Panc1 (cell line): ENCODE results near the gene MTSS2. TPM values are rescaled to one million over a fixed set of nuclear protein-coding genes. Genes with fewer than 3 reads are reported as not detected.

Source experiments
- ATAC-seq: fragments of 200-7000 bp; cut with Tn5 transposase; 2 replicates; pipeline ENCODE4 v1.9.1; 2020; ENCODE audit warnings: mild to moderate bottlenecking, moderate library complexity
- BruUV-seq: library from RNA; stranded (reverse); fragments of 400-500 nt; replicated peaks from 2 replicates; lab custom pipeline; 2021; lab: Mats Ljungman, UMichigan
- CTCF ChIA-PET: fragments of 300-600 bp; sonication (Branson Sonifier 250); formaldehyde crosslinking; loops from one replicate; lab custom pipeline; 2022; ENCODE audit warnings: antibody characterized with exemption; lab: Charles Lee
- POLR2A ChIA-PET: fragments of 300-600 bp; sonication (Branson Sonifier 250); formaldehyde crosslinking; loops from one replicate; lab custom pipeline; 2022; ENCODE audit warnings: antibody characterized with exemption; lab: Charles Lee
- DNase-seq: peaks from one replicate; pipeline ENCODE4 v3.0.0-alpha.2; 2010; ENCODE audit warnings: low read depth, low spot score
- H3K27ac ChIP-seq: 2 replicates; pipeline ENCODE4 v1.5.1; 2011; ENCODE audit warnings: mild to moderate bottlenecking, low read length, inconsistent platforms
- H3K27me3 ChIP-seq: fragments of 200-500 bp; sonication (Bioruptor generic); 2 replicates; pipeline ENCODE4 v1.6.0; 2014; ENCODE audit warnings: low read length, inconsistent platforms; ENCODE audit not compliant: control insufficient read depth, insufficient read depth
- H3K36me3 ChIP-seq: fragments of 200-500 bp; sonication (Bioruptor generic); 2 replicates; pipeline ENCODE4 v1.5.1; 2014; ENCODE audit warnings: inconsistent platforms, mild to moderate bottlenecking, low read length, moderate library complexity; ENCODE audit not compliant: control insufficient read depth, insufficient read depth
- H3K4me1 ChIP-seq: 2 replicates; pipeline ENCODE4 v1.5.1; 2011; ENCODE audit warnings: inconsistent platforms, mild to moderate bottlenecking, low read length, moderate library complexity; ENCODE audit not compliant: control insufficient read depth, insufficient read depth
- H3K4me3 ChIP-seq, 2 experiments: 2 replicates each; pipeline ENCODE4 v1.5.1; 2011 to 2012; ENCODE audit warnings: low read depth in 2 of 2, low read length in 2 of 2, mild to moderate bottlenecking in 2 of 2, inconsistent platforms in 1 of 2, moderate library complexity in 1 of 2
- H3K9me3 ChIP-seq: fragments of 200-500 bp; sonication (Bioruptor generic); 2 replicates; pipeline ENCODE4 v1.5.1; 2014; ENCODE audit warnings: low read depth, mild to moderate bottlenecking, inconsistent platforms, low read length, moderate library complexity; ENCODE audit not compliant: control insufficient read depth, insufficient read depth
- CTCF ChIP-seq: fragments of 450-650 bp; IDR thresholded peaks from 2 replicates; pipeline ENCODE4 v1.5.1; 2017; ENCODE audit warnings: mild to moderate bottlenecking
- POLR2AphosphoS5 ChIP-seq: IDR thresholded peaks from 2 replicates; pipeline ENCODE4 v1.6.1; 2012; ENCODE audit warnings: mild to moderate bottlenecking, low read depth, low read length, moderate library complexity
- REST ChIP-seq, 2 experiments: IDR thresholded peaks; 2 replicates each; pipeline ENCODE4 v1.6.1; 2011 to 2012; ENCODE audit warnings: low read depth in 2 of 2, control low read depth in 1 of 2, low read length in 1 of 2, mild to moderate bottlenecking in 1 of 2, moderate library complexity in 1 of 2; ENCODE audit not compliant: insufficient read depth in 1 of 2
- SIN3A ChIP-seq: IDR thresholded peaks from 2 replicates; pipeline ENCODE4 v1.6.1; 2012; ENCODE audit warnings: low read depth, mild to moderate bottlenecking, low read length, moderate library complexity, borderline replicate concordance; ENCODE audit not compliant: insufficient read depth
- TCF7L2 ChIP-seq: IDR thresholded peaks from 2 replicates; pipeline ENCODE4 v1.6.1; 2011; ENCODE audit warnings: mild to moderate bottlenecking, low read depth, low read length, inconsistent platforms
- in situ Hi-C: cut with HindIII; loops from 2 replicates; pipeline ENCODE4 v1.10.0; 2016; ENCODE audit warnings: low sequenced_read_pairs, low pct_unique_long_range_greater_than_20kb
- intact Hi-C: fragments of 100-400 bp; cut with micrococcal nuclease; formaldehyde crosslinking; loops from one replicate; pipeline ENCODE4 v1.10.0; 2022; ENCODE audit not compliant: unreplicated experiment
- total RNA-seq: library from RNA; stranded (reverse); gene quantifications from one replicate; pipeline ENCODE4 v1.2.1, GENCODE V29; 2021; ENCODE audit not compliant: unreplicated experiment

MTSS2 gene
- total RNA-seq, 1 experiment from 2014 or later: 55.7 TPM

- Histone ChIP-seq H3K4me1 (peaks cover 42% of the 10 kb centered on the region), H3K27me3 (no peaks in the 10 kb centered on the region), H3K36me3 (peaks cover 4% of the 10 kb centered on the region; the same call in 1 of the 2 replicates), H3K4me3 (no peak overlapping the region), H3K9me3 (no peaks in the 10 kb centered on the region), H3K27ac (peak overlapping the region; percentile 51)
- intact Hi-C loops: no loop called here
- BruUV-seq: no TSS peak
- TF ChIP-seq REST (IDR thresholded peaks at IDR 0.05; ENCODE audit: insufficient read depth in 1 of 2, low read depth in 2 of 2, low read length in 1 of 2): no peak
- TF ChIP-seq TCF7L2: no peak
- no peak for TF ChIP-seq SIN3A
- TF ChIP-seq POLR2AphosphoS5: no peak
- no peak for TF ChIP-seq CTCF
- in situ Hi-C loops: no loop called here
- DNase-seq (no peak), ATAC-seq (peak; percentile 12)
- ChIA-PET CTCF (interaction anchor here (0.7 kb wide), 1 partner anchor 610 kb away, joined by 3 read pairs; no protein-coding TSS in a partner anchor), POLR2A (no interaction called here)
Measured at GRCh38 chr16:70687102-70687511, 1.3 kb upstream of the MTSS2 start.

GRCh38 chr16:70686376-70687101, 686 bp upstream of the MTSS2 start:
- Histone ChIP-seq H3K36me3 (peaks cover 4% of the 10 kb centered on the region; the same call in 1 of the 2 replicates), H3K4me3 (peak overlapping the region; percentile 11 to 61; a peak in 3 of 4 replicates), H3K4me1 (peaks cover 43% of the 10 kb centered on the region), H3K27ac (peak overlapping the region; percentile 51), H3K9me3 (no peaks in the 10 kb centered on the region), H3K27me3 (no peaks in the 10 kb centered on the region)
- intact Hi-C loops: no loop called here
- DNase-seq (no peak), ATAC-seq (peak; percentile 19)
- BruUV-seq: no TSS peak
- no peak for TF ChIP-seq TCF7L2
- no peak for TF ChIP-seq POLR2AphosphoS5
- no peak for TF ChIP-seq SIN3A
- TF ChIP-seq REST (IDR thresholded peaks at IDR 0.05; ENCODE audit: insufficient read depth in 1 of 2, low read depth in 2 of 2, low read length in 1 of 2): no peak
- no peak for TF ChIP-seq CTCF
- CTCF ChIA-PET: interaction anchor here (0.7 kb wide), 1 partner anchor 611 kb away, joined by 3 read pairs; no protein-coding TSS in a partner anchor
- in situ Hi-C loops: no loop called here
- POLR2A ChIA-PET: no interaction called here
